Right kidney (tissue), 1 donor: ENCODE data around the gene SLC25A42.
"Not testable (repeated sequence)": the region's sequence is repeated elsewhere in the genome, so short reads cannot be mapped to it uniquely, and the experiment has no call there.

Experiments used
- DNase-seq: peaks from one replicate; pipeline ENCODE4 v3.0.0-alpha.2; 2016

SLC25A42 gene

DNA sequence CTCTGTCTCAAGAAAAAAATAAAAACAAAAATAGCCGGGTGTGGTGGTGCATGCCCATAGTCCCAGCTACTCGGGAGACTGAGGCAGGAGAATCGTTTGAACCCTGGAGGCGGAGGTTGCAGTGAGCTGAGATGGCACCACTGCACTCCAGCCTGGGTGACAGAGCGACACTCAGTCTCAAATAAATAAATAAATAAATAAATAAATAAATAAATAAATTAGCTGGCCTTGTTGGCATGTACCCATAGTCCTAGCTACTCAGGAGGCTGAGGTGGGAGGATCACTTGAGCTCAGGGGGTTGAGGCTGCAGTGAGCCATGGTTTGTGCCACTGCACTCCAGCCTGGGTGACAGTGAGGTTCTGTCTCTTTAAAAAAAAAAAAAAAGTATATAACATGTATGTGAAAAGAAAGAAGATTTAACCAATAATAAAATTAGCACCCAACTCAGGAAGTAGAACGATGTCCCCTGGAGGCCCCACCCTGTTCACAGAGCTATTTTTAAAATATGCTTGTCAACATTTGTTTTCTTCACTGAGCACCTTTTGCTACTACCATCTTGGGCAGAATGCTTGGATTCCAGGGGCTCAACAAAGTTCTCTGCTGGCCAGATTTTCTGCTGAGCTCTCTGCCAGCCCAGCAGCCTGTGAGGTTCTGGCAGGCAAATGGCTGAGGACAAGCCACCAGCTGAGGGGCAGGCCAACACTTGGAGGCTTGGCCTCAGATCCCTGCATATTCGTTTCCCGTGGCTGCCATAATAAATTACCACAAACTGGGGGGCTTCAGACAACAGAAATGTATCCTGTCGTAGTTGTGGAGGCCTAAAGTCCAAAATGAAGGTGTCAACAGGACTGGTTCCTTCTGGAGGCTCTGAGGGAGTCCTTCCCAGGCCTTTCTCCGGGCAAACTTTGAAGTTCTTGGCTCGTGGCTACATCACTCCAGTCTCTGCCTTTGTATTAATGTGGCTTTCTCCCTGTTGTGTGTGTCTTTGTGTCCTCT lies 5.2 kb downstream of the SLC25A42 start:
- DNase-seq = no peak

DNA sequence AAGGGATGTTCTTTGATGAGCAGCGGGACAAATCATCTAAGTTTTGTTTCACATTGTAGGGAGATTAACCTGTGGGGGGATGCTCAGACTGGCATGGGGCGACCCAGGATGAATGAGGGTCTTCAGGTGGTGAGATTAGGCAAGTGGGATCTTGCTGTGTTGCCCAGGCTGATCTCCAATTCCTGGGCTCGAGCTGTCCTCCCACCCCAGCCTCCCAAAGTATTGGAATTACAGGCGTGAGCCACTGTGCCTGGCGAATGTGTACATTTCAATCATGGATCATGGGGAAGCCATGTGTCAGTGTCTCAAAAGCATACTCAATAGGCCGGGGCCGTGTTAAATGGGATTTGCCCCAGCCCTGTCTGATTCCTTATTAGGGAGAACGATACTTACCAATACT lies 8.1 kb downstream of the SLC25A42 start:
- no peak for DNase-seq

DNA sequence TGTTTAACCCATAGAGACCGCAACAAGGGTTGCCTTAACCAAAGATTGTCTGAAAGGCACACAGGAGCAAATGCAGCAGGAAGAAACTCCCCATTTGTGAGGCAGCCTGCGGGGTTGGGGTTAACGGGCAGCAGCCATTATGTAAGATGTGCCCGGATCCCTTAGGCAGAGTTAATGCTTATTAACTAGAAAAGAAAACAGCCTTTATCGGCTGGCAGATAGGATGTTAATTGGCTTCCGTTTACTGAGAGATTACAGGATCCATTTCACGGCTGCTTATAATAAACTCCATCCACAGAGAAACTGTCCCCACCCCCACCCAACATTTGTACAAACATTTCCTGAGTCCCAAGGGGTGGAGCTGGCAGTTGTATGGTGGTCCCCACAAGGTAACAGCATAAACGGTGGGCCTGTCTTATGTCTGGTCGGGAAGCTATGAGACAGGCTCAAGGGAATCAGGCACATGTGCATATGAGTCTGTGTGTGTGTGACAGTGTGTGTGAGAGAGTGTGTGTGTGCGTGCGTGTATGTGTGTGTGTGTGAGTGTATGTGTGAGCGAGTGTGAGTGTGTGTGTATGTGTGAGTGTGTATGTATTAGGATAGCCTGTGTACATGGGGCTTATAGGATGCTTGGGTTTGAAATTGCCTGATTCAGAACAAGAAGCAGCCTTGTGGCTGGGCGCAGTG lies 10.5 kb downstream of the SLC25A42 start:
- DNase-seq = no peak

DNA sequence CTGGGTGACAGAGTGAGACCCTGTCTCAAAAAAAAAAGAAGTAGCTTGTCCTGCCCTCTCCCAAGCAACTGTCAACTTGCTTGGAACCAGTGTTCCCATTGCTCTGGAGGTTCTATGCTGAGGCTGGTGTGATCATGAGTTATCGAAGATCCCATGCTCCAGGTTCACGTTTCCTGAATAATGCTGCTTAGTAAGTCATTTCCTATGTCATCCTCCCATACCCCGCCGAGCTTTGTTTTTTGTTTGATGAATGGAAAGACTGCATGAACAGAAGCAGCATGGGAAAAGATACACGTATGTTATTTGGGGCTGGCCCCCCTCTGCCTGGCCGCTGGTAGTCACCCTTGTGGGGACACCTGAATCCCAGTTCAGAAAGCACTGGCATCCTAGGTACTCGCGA lies 11.3 kb downstream of the SLC25A42 start:
- DNase-seq = no peak

DNA sequence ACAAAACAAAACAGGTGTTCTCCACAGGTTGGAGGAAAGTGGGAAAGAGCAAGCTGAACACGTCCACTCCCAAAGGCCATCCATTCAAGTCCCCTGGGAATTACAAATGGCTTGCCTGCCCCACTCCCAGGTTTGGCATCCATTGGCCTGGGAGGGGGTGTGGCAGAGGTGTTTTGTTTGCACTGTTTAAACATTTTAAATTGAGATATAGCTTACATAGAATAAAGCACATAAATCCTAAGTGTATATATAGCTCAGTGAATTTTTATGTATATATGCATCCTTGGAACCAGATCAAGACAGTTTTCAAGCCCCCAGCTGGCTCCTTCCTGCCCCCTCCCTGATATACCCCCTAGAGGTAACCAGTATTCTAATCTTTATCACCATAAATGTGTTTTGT lies 12.7 kb downstream of the SLC25A42 start:
- no peak for DNase-seq

DNA sequence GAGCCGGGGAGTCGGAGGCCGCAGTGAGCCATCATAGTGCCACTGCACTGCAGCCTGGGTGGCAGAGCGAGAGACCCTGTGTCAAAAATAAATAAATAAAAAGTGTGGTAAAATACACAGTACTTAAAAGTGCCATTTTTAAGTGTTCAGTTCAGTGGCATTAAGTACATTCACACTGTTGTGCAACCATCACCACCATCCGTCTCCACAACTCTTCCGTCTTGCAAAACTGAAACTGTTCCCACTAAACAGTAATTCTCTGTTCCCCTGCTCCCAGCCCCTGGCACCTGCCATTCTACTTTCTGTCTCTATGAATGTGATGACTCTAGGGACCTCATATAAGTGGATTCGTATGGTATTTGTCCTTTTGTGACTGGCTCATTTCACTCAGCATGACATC lies 13.3 kb downstream of the SLC25A42 start:
- DNase-seq = no peak

DNA sequence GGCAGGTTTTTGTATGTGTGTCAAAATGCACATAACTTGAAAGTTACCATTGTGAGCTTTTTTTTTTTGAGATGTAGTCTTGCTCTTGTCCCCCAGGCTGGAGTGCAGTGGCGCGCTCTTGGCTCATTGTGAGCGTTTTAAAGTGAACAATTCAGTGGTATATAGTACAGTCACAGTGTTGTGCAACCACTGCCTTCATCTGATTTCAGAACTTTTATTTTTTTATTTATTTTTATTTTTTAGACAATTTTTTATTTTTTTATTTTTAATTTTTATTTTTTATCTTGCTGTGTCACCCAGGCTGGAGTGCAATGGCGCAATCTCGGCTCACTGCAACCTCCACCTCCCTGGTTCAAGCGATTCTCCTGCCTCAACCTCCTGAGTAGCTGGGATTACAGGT lies 15.0 kb downstream of the SLC25A42 start:
- DNase-seq = no peak

DNA sequence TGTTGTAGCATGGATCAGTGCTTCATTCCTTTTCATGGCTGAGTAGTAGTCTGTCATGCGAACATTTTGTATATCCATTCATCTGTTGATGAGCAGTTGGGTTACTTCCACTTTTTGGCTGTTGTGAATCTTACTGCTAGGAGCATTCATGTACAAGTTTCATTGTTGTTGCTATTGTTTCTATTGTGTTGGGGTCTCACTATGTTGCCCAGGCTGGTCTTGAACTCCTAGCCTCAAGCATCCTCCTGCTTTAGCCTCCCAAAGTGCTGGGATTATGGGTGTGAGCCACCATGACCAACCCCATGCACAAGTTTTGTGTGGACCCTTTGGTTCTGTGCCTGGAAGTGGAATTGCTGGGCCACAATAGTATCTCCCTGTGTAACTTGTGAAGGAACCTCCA lies 15.8 kb downstream of the SLC25A42 start:
- no peak for DNase-seq

DNA sequence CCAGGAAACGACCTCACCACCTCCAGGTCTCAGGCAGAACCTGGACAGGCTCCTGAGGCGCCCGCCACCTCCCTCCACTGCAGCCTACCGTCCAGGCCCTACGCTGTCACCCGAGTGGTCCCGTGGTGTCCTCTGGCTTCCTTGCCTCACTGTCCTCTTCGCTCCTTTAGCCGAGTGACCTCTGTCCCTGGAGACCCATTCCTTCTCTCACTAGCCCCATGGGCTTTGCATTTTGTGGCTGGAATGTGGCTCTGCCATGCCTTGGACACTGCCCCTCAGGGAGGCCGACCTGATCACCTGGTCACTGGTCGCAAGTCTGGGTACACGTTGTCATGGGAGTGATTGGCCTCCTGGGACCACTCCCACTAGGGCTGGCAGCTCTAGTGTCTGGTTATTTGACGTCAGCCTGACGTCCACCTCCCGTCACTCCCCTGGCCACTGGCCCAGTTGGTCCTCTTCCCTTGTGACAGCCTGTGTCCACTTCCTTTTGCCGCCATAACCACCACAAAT lies 17.9 kb downstream of the SLC25A42 start:
- no peak for DNase-seq

DNA sequence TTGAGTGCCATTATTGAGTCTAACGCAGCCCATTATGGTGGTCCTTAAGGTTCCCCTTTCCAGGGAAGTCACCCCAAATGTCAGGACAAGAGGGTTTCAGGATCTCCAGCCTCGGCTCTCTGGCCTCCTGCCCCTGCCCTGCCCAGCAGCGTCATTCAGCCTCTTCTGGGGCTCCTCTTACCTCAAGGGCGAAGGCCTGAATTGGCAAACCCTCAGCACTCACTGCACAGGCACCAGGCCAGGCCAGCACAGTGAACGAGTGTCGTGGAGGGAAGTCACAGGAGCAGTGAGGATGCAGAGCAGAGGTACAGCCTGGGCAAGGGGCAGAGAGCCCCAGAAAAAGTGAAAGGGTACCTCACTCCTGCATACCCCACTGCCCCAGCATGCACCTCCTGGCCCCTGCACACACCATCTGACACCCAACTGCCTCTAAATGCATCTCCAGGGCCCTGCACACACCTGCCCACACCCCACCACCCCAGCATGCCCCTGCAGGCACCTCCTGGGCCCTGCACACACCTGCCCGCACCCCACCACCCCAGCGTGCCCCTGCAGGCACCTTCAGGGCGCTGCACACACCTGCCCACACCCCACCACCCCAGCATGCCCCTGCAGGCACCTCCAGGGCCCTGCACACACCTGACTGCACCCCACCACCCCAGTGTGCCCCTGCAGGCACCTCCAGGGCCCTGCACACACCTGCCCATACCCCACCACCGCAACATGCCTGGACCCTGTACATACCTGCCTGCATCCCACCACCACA lies 19.8 kb downstream of the SLC25A42 start:
- DNase-seq = no peak

DNA sequence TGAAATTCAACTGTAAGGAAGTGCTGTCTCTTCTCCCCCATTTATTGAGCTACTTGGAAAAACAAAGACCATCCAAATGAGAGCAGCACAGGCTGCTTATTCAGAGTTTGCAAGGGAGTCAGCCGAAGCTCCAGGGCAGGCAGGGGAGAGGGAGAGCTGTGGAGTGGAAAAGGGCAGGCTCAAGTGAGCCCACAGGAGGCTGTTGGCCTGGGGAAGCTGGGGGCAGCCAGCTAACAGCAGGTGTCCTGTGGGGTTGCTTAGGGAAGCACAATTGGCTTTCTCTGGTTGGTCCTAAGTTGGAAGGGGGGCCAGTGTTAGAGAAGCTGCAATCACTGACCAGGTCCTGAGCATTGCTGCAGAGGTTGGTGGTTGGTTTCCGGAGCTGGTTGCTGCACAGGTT lies 23.9 kb downstream of the SLC25A42 start:
- DNase-seq = no peak

DNA sequence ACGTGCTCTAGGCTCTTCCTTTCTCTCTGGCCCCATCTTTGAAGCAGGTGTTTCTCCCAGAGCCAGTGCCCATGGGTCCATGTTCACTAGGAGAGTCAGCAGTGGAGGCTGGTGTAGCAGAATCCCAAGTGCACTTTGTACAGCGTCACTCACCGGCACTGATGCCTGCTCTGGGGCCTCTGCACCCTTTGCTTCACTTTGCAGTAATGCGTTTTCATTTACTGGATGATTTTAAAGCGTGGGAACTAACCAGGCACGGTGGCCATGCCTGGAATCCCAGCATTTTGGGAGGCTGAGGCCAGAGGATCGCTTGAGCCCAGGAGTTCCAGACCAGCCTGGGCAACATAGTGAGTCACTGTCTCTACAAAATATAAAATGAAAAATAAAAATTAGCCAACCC lies 30.7 kb downstream of the SLC25A42 start:
- DNase-seq = no peak

DNA sequence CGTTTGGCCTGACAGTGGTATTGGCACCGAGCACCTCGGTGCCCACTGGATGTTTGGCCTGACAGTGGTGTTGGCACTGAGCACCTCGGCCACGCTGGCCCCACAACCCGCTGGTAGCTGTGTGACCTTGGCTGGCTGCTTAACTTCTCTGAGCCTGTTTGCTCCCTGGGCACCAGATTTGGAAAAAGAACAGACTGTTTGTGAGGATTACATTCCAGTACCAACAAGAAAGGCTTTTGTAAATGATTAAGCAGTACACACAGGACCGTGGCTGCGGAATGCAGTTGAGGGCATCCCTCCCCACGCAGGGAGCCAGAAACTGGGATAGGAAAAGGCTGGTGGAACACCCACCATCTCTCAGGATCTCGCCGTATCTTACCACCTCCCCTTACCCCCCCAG lies 31.9 kb downstream of the SLC25A42 start:
- no peak for DNase-seq

DNA sequence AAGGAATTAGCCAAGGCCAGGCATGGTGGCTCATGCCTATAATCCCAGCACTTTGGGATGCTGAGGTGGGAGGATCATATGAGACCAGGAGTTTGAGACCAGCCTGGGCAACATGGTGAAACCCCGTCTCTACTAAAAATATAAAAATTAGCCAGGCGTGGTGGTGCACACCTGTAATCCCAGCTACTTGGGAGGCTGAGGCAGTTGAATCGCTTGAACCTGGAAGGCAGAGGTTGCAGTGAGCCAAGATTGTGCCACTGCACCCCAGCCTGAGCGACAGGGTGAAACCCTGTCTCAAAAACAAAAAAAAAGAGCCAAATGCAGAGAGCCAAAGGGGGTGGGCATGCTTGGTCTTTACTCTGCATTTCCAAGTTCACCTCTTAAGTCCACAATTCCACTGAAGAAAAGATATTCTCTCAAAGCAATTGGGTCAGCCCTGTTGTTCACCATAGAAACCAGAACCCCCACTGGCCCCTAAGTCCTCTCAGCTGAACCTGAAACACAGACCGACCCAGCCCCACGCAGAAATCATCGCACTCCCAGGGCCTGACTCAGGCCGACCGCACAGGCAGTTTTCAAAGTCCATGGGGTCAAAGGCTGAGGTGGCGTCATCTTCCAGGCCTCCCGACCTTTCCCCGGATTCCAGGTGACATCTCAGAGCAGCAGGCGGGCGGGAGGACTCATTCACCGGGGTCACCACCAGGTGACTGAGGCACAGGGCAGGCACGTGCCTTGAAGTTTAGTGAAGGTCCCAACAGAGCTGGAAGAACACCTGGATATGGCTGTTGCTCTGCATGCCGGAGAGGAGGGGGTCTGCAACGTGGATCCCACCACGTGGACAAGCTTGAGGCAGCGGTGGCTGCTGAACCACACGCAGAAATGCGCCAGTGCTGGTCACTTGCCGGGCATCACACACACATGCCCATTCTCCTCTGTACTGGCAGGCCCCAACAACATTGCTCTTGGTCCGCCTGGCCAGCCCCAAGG lies 33.1 kb downstream of the SLC25A42 start:
- no peak for DNase-seq

DNA sequence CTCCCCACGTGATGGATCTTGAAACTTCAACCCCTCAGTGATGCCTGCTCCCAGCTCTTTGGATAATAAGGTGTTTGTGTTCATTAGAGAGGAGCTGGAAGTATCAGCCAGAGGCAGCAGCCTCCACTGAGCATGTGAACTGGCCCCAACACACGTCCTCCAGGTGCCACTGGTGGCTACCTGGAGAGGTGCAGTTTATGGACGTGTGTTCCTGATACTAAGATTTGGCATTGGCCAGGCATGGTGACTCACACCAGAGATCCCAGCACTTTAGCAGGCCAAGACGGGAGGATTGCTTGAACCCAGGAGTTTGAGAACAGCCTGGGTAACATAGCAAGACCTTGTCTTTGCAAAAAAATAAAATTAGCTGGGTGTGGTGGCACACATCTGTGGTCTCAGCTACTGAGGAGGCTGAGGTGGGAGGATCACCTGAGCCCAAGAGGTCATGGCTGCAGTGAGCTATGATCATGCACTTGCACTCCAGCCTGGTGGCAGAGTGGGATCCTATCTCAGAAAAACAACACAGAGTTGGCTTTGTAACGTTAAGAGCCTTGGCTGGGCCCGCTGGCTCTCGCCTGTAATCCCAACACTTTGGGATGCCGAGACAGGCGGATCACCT lies 34.4 kb downstream of the SLC25A42 start:
- no peak for DNase-seq

DNA sequence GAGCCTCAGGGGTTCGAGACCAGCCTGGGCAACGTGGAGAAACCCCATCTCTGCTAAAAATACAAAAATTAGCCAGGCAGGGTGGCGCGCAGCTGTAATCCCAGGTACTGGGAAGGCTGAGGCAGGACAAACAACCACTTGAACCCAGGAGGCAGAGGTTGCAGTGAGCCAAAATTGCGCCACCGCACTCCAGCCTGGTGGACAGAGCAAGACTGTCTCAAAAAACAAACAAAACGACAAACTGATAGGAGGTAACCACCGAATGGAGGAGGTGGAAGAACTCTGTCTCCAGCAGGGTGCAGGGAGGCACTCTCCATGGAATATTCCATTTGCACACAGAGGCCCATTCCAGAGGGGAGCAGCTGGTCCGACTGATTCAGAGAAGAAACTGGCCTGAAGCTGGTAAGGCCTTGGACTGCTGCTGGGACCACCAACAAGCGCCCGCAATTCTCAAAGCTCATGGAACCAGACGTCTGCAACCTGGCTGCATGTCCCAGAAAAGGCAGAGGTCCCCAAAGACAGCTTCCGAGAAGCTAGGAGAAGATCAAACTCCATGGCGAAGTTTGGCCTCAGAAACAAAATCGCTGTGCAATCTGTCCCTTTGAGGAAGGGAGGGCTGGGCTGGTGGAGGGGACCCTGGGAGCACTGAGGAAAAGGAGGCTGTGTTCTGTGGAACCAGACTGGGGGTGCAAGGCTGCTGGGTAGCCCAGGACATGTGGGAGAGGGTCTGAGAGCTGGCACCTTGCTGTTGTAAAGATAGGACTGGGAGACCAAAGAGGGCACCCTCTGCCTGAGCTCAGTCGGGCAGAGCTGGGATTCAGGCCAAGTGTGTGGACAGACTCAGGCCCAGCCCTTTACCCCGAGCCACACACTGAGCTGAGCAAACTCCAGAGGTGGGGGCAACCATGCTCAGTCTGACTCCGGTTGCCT lies 35.2 kb downstream of the SLC25A42 start:
- no peak for DNase-seq

DNA sequence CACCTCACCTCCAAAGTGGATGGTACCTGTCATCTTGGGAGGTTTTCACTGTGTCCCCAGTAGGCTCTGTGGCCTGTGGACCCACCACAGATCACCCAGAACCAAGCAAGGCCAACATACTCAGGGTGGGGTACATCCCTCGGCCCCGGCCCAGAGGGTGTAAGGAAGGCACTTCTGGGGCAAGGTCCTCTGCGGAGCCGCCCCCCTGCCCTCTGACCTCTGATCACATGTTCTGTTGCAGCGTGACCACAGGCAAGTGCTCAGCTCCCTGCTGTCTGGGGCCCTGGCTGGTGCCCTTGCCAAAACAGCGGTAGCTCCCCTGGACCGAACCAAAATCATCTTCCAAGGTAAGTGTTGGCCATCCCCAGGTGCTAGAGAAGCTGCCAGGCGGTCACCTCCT lies 37.7 kb downstream of the SLC25A42 start:
- DNase-seq = no peak

DNA sequence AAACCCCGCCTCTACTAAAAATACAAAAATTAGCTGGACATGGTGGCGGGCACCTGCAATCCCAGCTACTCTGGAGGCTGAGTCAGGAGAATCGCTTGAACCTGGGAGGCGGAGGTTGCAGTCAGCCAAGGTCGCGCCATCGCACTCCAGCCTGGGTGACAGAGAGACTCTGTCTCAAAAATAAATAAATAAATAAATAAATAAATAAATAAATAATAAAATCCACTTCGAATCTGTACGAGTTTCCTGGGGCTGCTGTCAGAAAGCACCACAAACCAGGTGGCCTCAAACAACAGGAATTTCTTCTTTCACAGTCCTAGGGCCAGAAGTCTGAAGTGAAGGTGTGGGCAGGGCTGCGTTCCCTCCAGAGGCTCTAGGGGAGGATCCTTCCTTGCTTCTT lies 38.8 kb downstream of the SLC25A42 start:
- not testable (repeated sequence) for DNase-seq

DNA sequence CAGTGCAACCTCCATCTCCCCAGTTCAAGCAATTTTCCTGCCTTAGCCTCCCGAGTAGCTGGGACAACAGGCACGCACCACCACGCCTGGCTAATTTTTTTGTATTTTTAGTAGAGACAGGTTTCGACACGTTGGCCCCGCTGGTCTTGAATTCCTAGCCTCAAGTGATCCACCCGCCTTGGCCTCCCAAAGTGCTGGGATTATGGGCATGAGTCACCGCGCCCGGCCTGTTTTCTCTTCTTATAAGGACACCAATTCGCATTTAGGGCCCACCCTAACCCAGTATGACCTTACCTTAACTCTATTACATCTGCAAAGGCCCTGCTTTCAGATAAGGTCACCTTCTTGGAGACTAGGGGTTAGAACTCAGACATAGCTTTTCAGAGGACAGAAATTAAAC lies 39.4 kb downstream of the SLC25A42 start:
- DNase-seq = no peak
